GF-D8 (cell line): Measurements from ENCODE around the gene NDUFB1.
A peak's percentile ranks its signal among the peaks of the same experiment; 100 is the strongest.

Experiments
- DNase-seq: peaks from one replicate; lab custom pipeline; 2025; lab: John Stamatoyannopoulos, UW

The NDUFB1 gene

DNA sequence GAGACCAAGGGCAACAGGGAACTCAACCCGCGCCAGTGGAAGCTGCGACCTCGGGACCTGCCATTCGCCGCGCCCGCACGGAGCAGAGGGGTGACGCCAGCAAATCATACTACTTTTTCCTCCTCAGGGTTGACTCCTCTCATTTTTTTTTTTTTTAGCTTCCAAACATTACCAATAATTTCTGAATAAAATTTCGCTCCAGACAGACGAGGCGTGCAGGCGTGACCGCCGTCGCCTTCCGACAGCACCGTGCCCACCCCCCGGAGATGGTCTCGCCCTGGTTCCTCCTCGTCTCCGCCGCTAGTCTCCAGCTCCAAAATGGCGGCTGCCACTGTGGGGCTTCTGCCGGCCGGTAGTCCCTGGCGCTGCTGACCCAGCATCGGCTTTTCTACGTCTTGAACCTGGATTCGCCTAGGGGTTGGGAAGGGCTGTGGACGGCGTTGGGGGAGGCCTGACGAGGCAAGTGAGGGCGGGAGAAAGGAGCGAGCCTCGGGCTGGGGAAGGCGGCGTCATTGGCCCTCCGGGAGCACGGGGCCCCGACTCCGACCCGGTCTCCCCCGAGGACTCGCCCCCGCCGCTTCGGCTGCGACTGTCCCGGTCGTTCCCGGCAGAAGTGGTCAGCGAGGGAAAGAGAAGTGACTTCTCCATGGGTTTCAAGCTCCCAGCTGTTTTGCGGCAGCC is at the start of gene NDUFB1, which contains the start of gene CPSF2:
NDUFB1 (minus strand) TSS at position 37 of the 681 bp plus-strand sequence. CDS start 4,069 bp downstream, outside the sequence.
CPSF2 (plus strand) TSS at position 300 of the 681 bp plus-strand sequence. CDS start 9,016 bp downstream, outside the sequence.
- DNase-seq: peak; percentile 33

DNA sequence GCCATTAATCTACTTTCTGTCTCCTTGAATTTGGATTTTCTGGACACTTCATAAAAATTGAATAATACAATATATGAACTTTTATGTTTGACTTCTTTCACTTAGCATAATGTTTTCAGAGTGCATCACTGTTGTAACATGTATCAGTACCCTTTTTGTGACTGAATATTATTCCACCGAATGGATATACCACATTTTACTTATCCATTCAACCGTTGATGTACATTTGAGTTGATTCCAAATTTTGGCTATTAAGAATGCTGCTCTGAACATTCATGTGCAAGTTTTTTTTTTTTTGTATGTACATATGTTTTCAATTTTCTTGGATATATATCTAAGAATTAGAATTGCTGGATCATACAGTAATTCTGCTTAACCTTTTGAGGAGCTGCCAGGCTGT is 43.5 kb upstream of the NDUFB1 start:
- DNase-seq: no peak

- DNase-seq: no peak
These were observed 40.0 kb upstream of the NDUFB1 start for GRCh38 chr14:92161521-92161920.

GRCh38 chr14:92160619-92161018 is 39.1 kb upstream of the NDUFB1 start:
- no peak for DNase-seq

DNA sequence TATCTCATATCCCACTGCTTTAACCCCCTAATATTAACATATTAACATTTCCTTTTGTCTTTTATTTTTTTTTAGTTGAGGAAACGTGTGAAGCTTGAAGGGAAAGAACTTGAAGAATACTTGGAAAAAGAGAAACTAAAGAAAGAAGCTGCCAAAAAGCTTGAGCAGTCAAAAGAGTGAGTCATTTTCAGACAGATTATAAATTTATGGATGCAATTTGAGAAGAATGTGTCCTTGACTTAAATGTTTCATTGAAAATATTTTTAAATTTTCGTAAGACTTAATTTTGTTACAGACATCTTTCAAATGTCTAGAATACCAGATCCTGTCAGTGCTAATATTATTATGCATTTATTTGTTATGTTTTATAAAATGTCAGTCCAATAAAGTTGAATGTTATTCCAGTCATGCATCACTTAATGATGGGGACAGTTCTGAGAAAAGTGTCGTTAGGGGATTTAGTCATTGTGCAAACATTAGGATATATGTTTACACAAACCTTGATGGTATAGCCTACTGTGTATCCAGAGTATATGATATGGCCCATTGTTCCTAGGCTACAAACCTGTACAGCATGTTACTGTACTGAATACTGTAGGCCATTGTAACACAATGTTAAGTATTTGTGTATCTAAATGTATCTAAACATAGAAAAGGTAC is 32.9 kb upstream of the NDUFB1 start:
- no peak for DNase-seq

- no peak for DNase-seq
These were observed 32.1 kb upstream of the NDUFB1 start for GRCh38 chr14:92153581-92153980.

GRCh38 chr14:92144708-92145107 is 23.2 kb upstream of the NDUFB1 start:
- DNase-seq: no peak

DNA sequence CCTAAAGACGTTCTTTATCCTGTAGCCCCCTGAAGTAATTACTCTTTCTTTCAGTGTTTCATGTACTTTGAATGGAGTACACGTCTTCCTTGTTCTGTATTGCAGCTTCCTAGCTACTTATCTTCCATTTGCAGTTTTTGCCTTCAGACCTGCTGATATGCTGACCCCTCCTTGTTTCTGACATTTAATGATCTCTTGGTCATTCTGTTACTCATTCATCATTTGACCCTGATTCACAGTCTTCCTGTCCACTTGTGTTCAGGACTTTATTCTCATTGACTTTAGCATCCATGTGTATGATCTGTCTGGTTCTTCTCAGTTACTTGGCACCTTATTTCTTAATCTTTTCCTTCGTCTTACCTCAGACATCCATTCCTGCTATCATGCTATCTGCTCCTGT is 22.5 kb upstream of the NDUFB1 start:
- no peak for DNase-seq

- no peak for DNase-seq
These were observed 21.8 kb upstream of the NDUFB1 start for GRCh38 chr14:92143309-92143708.

DNA sequence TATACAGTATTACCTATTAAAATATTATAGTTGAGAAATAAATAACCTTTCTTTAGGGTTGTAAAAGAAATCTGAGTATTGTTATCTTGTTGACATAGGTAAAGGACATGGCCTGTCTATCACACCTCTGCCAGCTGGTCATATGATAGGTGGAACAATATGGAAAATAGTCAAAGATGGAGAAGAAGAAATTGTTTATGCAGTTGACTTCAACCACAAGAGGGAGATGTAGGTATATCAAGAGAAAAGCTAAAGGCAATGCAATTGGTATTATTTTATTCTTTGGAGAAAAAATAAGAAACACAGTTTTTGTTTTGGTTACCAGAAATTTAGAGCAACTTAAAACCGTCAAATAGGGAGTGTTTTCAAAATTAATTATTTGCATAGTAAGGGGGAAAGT is 13.8 kb upstream of the NDUFB1 start:
- no peak for DNase-seq

GRCh38 chr14:92134456-92134855 is 12.9 kb upstream of the NDUFB1 start:
- no peak for DNase-seq

GRCh38 chr14:92122761-92123160 is 1.3 kb upstream of the NDUFB1 start:
- no peak for DNase-seq

- DNase-seq: no peak
These were observed 808 bp upstream of the NDUFB1 start for GRCh38 chr14:92122351-92122677.

DNA sequence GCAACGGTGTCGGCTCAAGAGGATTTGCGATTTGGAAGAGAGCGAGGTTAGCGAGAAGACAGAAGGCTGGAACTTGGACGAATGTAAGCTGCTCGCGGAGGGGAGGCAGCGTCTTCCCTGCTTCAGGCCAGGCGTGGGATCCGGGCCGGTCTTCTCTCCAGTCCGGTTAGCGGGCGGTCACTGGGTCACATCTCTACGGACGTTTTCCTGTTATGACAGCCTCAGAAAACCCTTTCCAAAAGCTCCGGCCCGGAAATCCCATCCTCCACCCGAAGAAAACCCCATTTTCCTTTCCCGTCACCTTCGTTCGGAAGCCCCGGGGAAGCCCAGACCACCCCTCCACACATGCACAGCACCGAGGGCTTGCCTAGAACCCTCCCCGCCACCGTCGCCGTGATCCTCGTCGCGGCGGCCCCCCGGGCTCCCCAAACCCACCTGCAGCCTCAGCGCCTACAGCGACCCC is 268 bp downstream of the NDUFB1 start:
- DNase-seq: no peak

- DNase-seq: no peak
These were observed 12.0 kb downstream of the NDUFB1 start for GRCh38 chr14:92109490-92109889.

DNA sequence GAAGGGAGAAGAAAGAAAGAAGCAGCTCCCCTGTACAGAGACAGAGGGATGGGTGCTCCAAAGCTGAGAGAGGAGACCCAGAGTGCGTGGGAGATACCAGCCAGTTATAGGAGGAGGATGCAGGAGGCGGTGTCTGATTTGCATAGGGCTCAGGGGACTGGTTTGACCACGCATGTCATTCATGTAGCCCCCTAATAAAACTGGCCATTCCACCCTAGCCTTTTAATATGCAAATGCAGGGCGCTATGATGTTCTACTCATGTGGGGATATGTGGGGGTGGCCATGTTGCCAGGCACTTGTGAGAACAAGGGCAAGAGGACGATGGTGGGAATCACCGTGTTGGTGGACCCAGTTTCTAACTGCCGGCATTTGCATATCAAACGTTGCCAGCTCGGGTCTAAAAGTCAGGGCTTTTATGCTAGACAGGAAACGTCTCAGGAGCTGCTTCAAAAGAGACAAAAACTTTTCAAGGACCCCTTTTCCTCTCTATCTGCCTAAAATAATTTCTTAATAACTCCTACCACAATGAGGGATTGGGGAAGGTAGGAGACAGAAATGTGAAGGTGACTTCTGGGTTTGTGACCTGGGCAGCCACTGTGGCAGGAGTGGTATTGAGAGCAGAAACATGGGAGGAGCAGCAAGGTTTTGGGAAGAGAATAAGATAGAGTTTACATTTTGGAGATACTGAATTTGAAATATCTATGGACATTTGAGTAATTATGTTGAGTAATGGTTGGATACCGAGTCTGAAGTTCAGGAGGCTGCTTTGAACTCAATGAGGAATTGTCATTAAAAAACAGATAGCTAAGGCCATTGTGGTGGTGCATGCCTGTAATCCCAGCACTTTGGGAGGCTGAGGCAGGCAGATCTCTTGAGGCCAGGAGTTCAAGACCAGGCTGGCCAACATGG is 12.9 kb downstream of the NDUFB1 start:
- DNase-seq: no peak

GRCh38 chr14:92106143-92106926 is 15.2 kb downstream of the NDUFB1 start, which contains the start of gene ATXN3:
TSS of gene ATXN3 (minus strand) at chr14:92106582. CDS start at chr14:92106552, 30 bp downstream.
- peak; percentile 75 for DNase-seq

DNA sequence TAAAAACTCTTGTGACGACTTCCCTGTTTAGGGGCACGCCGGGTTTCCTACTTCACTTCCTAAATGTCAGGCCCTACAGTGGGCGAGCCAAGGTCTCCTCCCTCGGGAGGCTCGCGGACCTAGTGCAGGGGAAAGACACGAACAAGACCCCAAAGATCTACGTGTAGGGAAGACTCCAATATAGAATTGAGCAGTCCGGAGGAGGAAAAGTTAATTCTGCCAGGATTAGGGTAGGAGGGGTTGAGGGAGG is 15.7 kb downstream of the NDUFB1 start:
- peak; percentile 43 for DNase-seq

GRCh38 chr14:92105073-92105892 is 16.2 kb downstream of the NDUFB1 start:
- no peak for DNase-seq

DNA sequence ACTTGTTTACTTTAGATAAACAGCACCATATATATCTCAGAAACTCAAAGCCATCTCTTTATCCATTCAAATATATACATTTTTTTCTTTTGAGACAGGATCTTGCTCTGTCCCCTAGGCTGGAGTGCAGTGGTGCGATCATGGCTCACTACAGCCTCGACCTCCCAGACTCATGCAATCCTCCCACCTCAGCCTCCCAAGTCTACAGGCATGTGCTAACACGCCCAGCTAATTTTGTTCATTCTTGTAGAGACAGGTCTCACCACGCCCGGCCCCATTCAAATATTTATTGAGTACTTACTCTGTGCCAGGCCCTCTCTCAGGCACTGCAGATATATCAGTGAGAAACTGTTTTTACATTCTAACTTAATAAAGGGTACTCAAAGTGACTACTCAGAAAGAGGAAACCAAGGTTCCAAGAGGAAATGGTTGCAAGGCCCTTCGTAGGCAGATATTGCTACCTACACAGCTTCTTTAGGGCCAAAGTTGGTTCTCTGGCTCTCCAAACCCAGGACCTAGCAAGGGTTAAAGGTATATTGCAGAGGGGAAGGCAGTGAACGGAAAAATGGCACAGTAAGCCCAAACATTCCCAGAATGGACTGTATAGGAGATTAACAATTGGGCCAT is 18.0 kb downstream of the NDUFB1 start:
- DNase-seq: no peak

GRCh38 chr14:92099802-92100201 is 21.7 kb downstream of the NDUFB1 start:
- no peak for DNase-seq
